ENCODE results near the gene VPS72. TPM values are rescaled to one million over a fixed set of nuclear protein-coding genes. Genes with fewer than 3 reads are reported as not detected.
A peak's percentile ranks its signal among the peaks of the same experiment; 100 is the strongest.
"Not testable (repeated sequence)": the region's sequence is repeated elsewhere in the genome, so short reads cannot be mapped to it uniquely, and the experiment has no call there.

VPS72 gene
- total and polyA plus RNA-seq, 2 donors (not counting 3 experiments of a cell fraction or from before 2014, with no cell fraction given), result 76.2 to 85.2 TPM

DNA sequence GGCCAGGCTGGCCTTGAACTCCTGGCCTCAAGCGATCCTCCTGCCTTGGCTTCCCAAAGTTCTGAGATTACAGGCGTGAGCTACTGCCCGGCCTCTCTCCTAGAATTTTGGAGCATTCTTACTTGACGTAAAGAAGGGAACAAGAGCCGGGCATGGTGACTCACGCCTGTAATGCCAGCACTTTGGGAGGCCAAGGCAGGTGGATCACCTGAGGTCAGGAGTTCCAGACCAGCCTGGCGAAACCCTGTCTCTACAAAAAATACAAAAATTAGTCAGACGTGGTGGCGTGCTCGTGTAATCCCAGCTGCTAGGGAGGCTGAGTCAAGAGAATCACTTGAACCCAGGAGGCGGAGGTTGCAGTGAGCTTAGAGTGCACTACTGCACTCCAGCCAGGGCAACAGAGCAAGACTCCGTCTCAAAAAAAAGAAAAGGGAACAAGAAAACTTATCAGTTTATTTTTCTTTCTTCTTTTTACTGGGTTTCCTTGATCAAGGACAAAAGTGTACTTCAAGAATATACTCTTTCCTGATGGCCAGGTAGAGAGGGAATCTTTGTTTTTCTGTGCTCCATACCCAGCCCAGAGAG is 15.5 kb upstream of the VPS72 start:
- H3K9ac ChIP-seq (replicated peaks; ENCODE audit: extremely low read depth, insufficient read depth, low read length); H3K27me3 ChIP-seq (ENCODE audit: control insufficient read depth in 2 of 2, insufficient read depth in 2 of 2, low read length in 2 of 2); POLR2A ChIA-PET: not testable (repeated sequence)

DNA sequence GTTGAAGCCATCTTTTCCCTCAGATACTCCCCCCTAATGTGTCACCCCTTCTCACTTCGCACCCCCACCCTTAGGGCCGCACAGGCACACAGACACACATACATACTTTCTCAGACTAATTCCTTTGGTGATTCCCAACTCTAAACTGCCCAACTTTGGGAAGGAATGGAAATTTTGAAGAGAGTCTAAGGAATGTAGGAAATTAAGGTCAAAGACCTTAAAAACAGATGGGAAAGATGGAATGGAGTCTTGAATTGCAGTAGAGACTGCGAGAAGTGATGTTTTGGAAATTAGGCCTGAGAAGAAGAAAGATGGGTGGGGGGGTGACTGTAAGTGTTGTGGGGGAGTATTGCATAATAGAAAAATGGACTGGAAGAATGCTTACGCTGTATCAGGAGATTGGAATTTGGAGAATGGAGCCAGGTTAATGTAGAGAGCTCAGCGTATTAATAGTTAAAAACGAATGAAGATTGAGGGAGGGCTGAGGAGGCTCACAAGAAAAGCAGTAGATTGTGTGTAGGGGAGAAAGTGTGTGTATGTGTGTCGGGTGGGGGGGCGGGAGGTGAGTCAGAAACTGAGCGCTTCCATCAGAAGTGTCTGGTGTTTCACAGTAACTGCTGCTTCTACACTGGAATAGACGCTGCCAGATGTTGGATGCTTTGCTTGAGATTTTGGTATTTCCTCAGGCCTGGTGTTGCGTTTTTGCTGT is 10.0 kb upstream of the VPS72 start:
- Histone ChIP-seq H3K4me1 (ENCODE audit: control insufficient read depth, extremely low read depth, insufficient read depth, low read length) (peaks cover 25% of the 10 kb centered on the region), H2AFZ (ENCODE audit: low read depth, low read length) (no peak overlapping the region), H3K79me2 (ENCODE audit: control insufficient read depth, insufficient read depth, low read length) (peaks cover 62% of the 10 kb centered on the region), H3K27me3 (ENCODE audit: control insufficient read depth in 2 of 2, insufficient read depth in 2 of 2, low read length in 2 of 2) (no peaks in the 10 kb centered on the region), H3K36me3 (ENCODE audit: control insufficient read depth in 2 of 2, extremely low read depth in 1 of 2, insufficient read depth in 2 of 2, low read length in 2 of 2) (peaks cover 0 to 3% of the 10 kb centered on the region in 2 experiments), H3K4me2 (ENCODE audit: insufficient read depth, low read length) (peak overlapping the region; percentile 98), H3K4me3 (replicated peaks in 1 of 3; ENCODE audit: insufficient read depth in 1 of 3, low read depth in 1 of 3, low read length in 3 of 3) (peak overlapping the region; percentile 86 to 96 (median 93)), H3K9me1 (replicated peaks; ENCODE audit: control insufficient read depth, extremely low read depth, insufficient read depth, low read length) (no peaks in the 10 kb centered on the region), H3K9ac (replicated peaks; ENCODE audit: extremely low read depth, insufficient read depth, low read length) (peak overlapping the region; percentile 93), H3K9me3 (replicated peaks; ENCODE audit: control insufficient read depth, insufficient read depth, low read length) (no peaks in the 10 kb centered on the region), H4K20me1 (replicated peaks; ENCODE audit: control insufficient read depth, extremely low read depth, insufficient read depth, low read length) (peaks cover 10% of the 10 kb centered on the region), H3K27ac (ENCODE audit: insufficient read depth, low read depth, low read length) (peak overlapping the region; percentile 82)
- CTCF ChIA-PET, result interaction anchor here (0.6 to 2.3 kb wide), 4 partner anchors 10 to 100 kb away, joined by 3 to 15 read pairs (median 4); partner anchors contain the start of gene VPS72
- intact Hi-C loops (cut with micrococcal nuclease) (loop anchor here (5.0 to 10.0 kb wide), 2 partner anchors 127 to 965 kb away; partner anchors contain the start of genes ANP32E and PI4KB), dilution Hi-C loops (cut with MboI; ENCODE audit: extremely low pct_ligation_motif_present, low sequenced_read_pairs) (no loop called here)
- TF ChIP-seq FOS (IDR thresholded peaks at IDR 0.05; ENCODE audit: borderline replicate concordance, insufficient read depth, low read length) (peak; percentile 10), MYC (IDR thresholded peaks at IDR 0.05; ENCODE audit: low read depth, low read length) (no peak), POLR2A (IDR thresholded peaks at IDR 0.05; ENCODE audit: low read depth, low read length) (no peak), EZH2 (IDR thresholded peaks at IDR 0.05; ENCODE audit: borderline replicate concordance, low read depth, low read length, severe bottlenecking) (no peak), JUN (IDR thresholded peaks at IDR 0.05; ENCODE audit: borderline replicate concordance, insufficient read depth, insufficient read length, low read depth) (peak; percentile 16)
- DNase-seq (ENCODE audit: low read depth, low spot score) (peak; percentile 43), FAIRE-seq (peak; percentile 91)
- POLR2A ChIA-PET, result interaction anchor here (1.5 kb wide), 1 partner anchor 10 kb away, joined by 4 read pairs; the partner anchor contains the start of gene VPS72
- no TSS peak for BruUV-seq (replicated peaks)

More for the DNA sequence above, 15.5 kb upstream of the VPS72 start:
- peaks cover 13% of the 10 kb centered on the region for H4K20me1 ChIP-seq (replicated peaks; ENCODE audit: control insufficient read depth, extremely low read depth, insufficient read depth, low read length)
- H2AFZ ChIP-seq (ENCODE audit: low read depth, low read length); H3K9me1 ChIP-seq (replicated peaks; ENCODE audit: control insufficient read depth, extremely low read depth, insufficient read depth, low read length); DNase-seq (ENCODE audit: low read depth, low spot score); dilution Hi-C loops (cut with MboI; ENCODE audit: extremely low pct_ligation_motif_present, low sequenced_read_pairs); H3K27ac ChIP-seq (ENCODE audit: insufficient read depth, low read depth, low read length); BruUV-seq (replicated peaks); H3K9me3 ChIP-seq (replicated peaks; ENCODE audit: control insufficient read depth, insufficient read depth, low read length); H3K4me2 ChIP-seq (ENCODE audit: insufficient read depth, low read length); FAIRE-seq; H3K4me3 ChIP-seq (replicated peaks in 1 of 3; ENCODE audit: insufficient read depth in 1 of 3, low read depth in 1 of 3, low read length in 3 of 3); intact Hi-C loops (cut with micrococcal nuclease): not testable (repeated sequence)
- H3K79me2 ChIP-seq (ENCODE audit: control insufficient read depth, insufficient read depth, low read length), result peaks cover 88% of the 10 kb centered on the region
- CTCF ChIA-PET, result interaction anchor here (1.0 to 1.6 kb wide), 2 partner anchors 11 to 106 kb away, joined by 3 read pairs; no protein-coding TSS in a partner anchor
- peaks cover 9 to 14% of the 10 kb centered on the region in 2 experiments for H3K36me3 ChIP-seq (ENCODE audit: control insufficient read depth in 2 of 2, extremely low read depth in 1 of 2, insufficient read depth in 2 of 2, low read length in 2 of 2)
- H3K4me1 ChIP-seq (ENCODE audit: control insufficient read depth, extremely low read depth, insufficient read depth, low read length), result peaks cover 11% of the 10 kb centered on the region
